Stomach smooth muscle (tissue), 2 donors: ENCODE results near the gene OR10H5.

Experiments
- H3K27ac ChIP-seq: one replicate; pipeline ENCODE4 v1.7.0; 2013; ENCODE audit warnings: mild to moderate bottlenecking, low read length, inconsistent platforms
- H3K27me3 ChIP-seq, 2 donors: one replicate each; pipeline ENCODE4 v1.7.0; 2013; ENCODE audit warnings: low read length in 2 of 2; ENCODE audit not compliant: insufficient read depth in 2 of 2, control insufficient read depth in 1 of 2
- H3K36me3 ChIP-seq, 2 donors: one replicate each; pipeline ENCODE4 v1.7.0; 2013; ENCODE audit warnings: low read length in 2 of 2; ENCODE audit not compliant: control insufficient read depth in 2 of 2, insufficient read depth in 2 of 2
- H3K4me1 ChIP-seq: one replicate; pipeline ENCODE4 v1.7.0; 2013; ENCODE audit warnings: low read length; ENCODE audit not compliant: control insufficient read depth, insufficient read depth
- H3K4me3 ChIP-seq, 2 donors: one replicate each; pipeline ENCODE4 v1.7.0; 2013; ENCODE audit warnings: low read length in 2 of 2
- H3K9ac ChIP-seq, 2 donors: one replicate each; pipeline ENCODE4 v1.7.0; 2013; ENCODE audit warnings: low read length in 2 of 2, mild to moderate bottlenecking in 1 of 2
- H3K9me3 ChIP-seq, 2 donors: one replicate each; pipeline ENCODE4 v1.7.0; 2013; ENCODE audit warnings: low read length in 2 of 2; ENCODE audit not compliant: control insufficient read depth in 2 of 2
- donor health status: healthy.
- donor health status: Pancreatic carcinoma.

OR10H5 gene

GRCh38 chr19:15846923-15847322 lies 59.5 kb downstream of the OR10H5 start:
- H3K4me1 ChIP-seq, result no peaks in the 10 kb centered on the region
- H3K9ac ChIP-seq, result no peak overlapping the region
- H3K4me3 ChIP-seq, result no peak overlapping the region
- no peak overlapping the region for H3K27ac ChIP-seq
- H3K27me3 ChIP-seq, result peaks cover 0 to 4% of the 10 kb centered on the region in 2 donors
- peaks cover 0 to 2% of the 10 kb centered on the region in 2 donors for H3K9me3 ChIP-seq
- no peaks in the 10 kb centered on the region for H3K36me3 ChIP-seq

GRCh38 chr19:15850385-15850784 lies 62.9 kb downstream of the OR10H5 start:
- Histone ChIP-seq H3K27ac (no peak overlapping the region), H3K4me3 (no peak overlapping the region), H3K36me3 (no peaks in the 10 kb centered on the region), H3K9ac (no peak overlapping the region), H3K9me3 (peaks cover 2 to 8% of the 10 kb centered on the region in 2 donors), H3K27me3 (peaks cover 0 to 2% of the 10 kb centered on the region in 2 donors), H3K4me1 (no peaks in the 10 kb centered on the region)
